Fibroblast of pulmonary artery (primary cell): ENCODE data around the gene ABCC2.
A peak's percentile ranks its signal among the peaks of the same experiment; 100 is the strongest.

Experiments used
- DNase-seq: peaks from one replicate; pipeline ENCODE4 v3.0.0-alpha.2; 2010; ENCODE audit warnings: low read depth
- H3K4me3 ChIP-seq: replicated peaks from 2 replicates; pipeline ENCODE4 v1.5.1; 2011; ENCODE audit warnings: low read depth, mild to moderate bottlenecking, control low read depth, low read length, moderate library complexity
- CTCF ChIP-seq: IDR thresholded peaks from 2 replicates; pipeline ENCODE4 v1.5.1; 2011; ENCODE audit warnings: mild to moderate bottlenecking, control low read depth, low read length, inconsistent platforms; ENCODE audit errors: missing control alignments

ABCC2 gene

GRCh38 chr10:99807786-99808185 is 25.3 kb downstream of the ABCC2 start:
- DNase-seq = no peak
- no peak overlapping the region for H3K4me3 ChIP-seq
- no peak for TF ChIP-seq CTCF

- no peak for TF ChIP-seq CTCF
- DNase-seq = no peak
Observed at GRCh38 chr10:99808270-99808669, 25.8 kb downstream of the ABCC2 start.

GRCh38 chr10:99809481-99809880 is 27.0 kb downstream of the ABCC2 start:
- no peak for TF ChIP-seq CTCF
- no peak overlapping the region for H3K4me3 ChIP-seq
- no peak for DNase-seq

More at GRCh38 chr10:99808270-99808669, 25.8 kb downstream of the ABCC2 start:
- H3K4me3 ChIP-seq = no peak overlapping the region

GRCh38 chr10:99809931-99810615 is 27.6 kb downstream of the ABCC2 start:
- peak; percentile 39 for DNase-seq
- TF ChIP-seq CTCF = no peak
- no peak overlapping the region for H3K4me3 ChIP-seq

- TF ChIP-seq CTCF = no peak
Observed at GRCh38 chr10:99812177-99812576, 29.7 kb downstream of the ABCC2 start.

GRCh38 chr10:99814143-99814542 is 31.7 kb downstream of the ABCC2 start:
- H3K4me3 ChIP-seq = no peak overlapping the region
- no peak for TF ChIP-seq CTCF
- DNase-seq = no peak

More at GRCh38 chr10:99812177-99812576, 29.7 kb downstream of the ABCC2 start:
- DNase-seq = no peak
- no peak overlapping the region for H3K4me3 ChIP-seq

- no peak overlapping the region for H3K4me3 ChIP-seq
- peak; percentile 40 for DNase-seq
- TF ChIP-seq CTCF = no peak
Observed at GRCh38 chr10:99815621-99816020, 33.2 kb downstream of the ABCC2 start.
